GM19324 (cell line): ENCODE results near the gene PAGR1.
A peak's percentile ranks its signal among the peaks of the same experiment; 100 is the strongest.
"Not testable (repeated sequence)": the region's sequence is repeated elsewhere in the genome, so short reads cannot be mapped to it uniquely, and the experiment has no call there.

ENCODE experiments used
- ATAC-seq: cut with Tn5 transposase; IDR thresholded peaks from one replicate; pipeline ENCODE4 v1.9.1; 2021; ENCODE audit warnings: mild to moderate bottlenecking, moderate library complexity; ENCODE audit not compliant: unreplicated experiment, low FRiP score

Gene PAGR1

GRCh38 chr16:29811896-29812665 is 3.9 kb upstream of the PAGR1 start, which contains the start of gene PRRT2:
TSS of gene PRRT2 (plus strand) at chr16:29812193. CDS start at chr16:29813055, 862 bp downstream.
- no peak for ATAC-seq

GRCh38 chr16:29812754-29813643 is 3.0 kb upstream of the PAGR1 start:
- ATAC-seq, result no peak

- ATAC-seq, result no peak
Measured at GRCh38 chr16:29813644-29814562, 2.0 kb upstream of the PAGR1 start.

GRCh38 chr16:29814592-29814991 is 1.4 kb upstream of the PAGR1 start:
- no peak for ATAC-seq

- no peak for ATAC-seq
Measured at GRCh38 chr16:29815032-29815721, 775 bp upstream of the PAGR1 start.

GRCh38 chr16:29816694-29817441 is 916 bp downstream of the PAGR1 start:
- peak; percentile 11 for ATAC-seq

GRCh38 chr16:29818082-29818481 is 2.1 kb downstream of the PAGR1 start:
- no peak for ATAC-seq

- no peak for ATAC-seq
Measured at GRCh38 chr16:29819506-29819905, 3.6 kb downstream of the PAGR1 start.

GRCh38 chr16:29820271-29820701 is 4.3 kb downstream of the PAGR1 start, which contains the start of gene MVP:
TSS of gene MVP (plus strand) at chr16:29820462. CDS start at chr16:29830550, 10,088 bp downstream.
- ATAC-seq, result no peak

GRCh38 chr16:29820730-29821642 is 5.0 kb downstream of the PAGR1 start:
- no peak for ATAC-seq

- ATAC-seq, result no peak
Measured at GRCh38 chr16:29821643-29822115, 5.7 kb downstream of the PAGR1 start.

GRCh38 chr16:29824589-29825144 is 8.7 kb downstream of the PAGR1 start:
- no peak for ATAC-seq

GRCh38 chr16:29825145-29826044 is 9.4 kb downstream of the PAGR1 start:
- no peak for ATAC-seq

GRCh38 chr16:29826342-29826695 is 10.4 kb downstream of the PAGR1 start:
- no peak for ATAC-seq

GRCh38 chr16:29830774-29831173 is 14.8 kb downstream of the PAGR1 start:
- no peak for ATAC-seq

- ATAC-seq, result no peak
Measured at GRCh38 chr16:29831490-29831889, 15.5 kb downstream of the PAGR1 start.

GRCh38 chr16:29833219-29833618 is 17.3 kb downstream of the PAGR1 start:
- ATAC-seq, result not testable (repeated sequence)
